ENCODE data around the gene SH3YL1. TPM values are rescaled to one million over a fixed set of nuclear protein-coding genes. Genes with fewer than 3 reads are reported as not detected.

Gene SH3YL1
- total and polyA plus RNA-seq, 2 of the 4 experiments (the other 2 are of a cell fraction): 18.1 to 21.2 TPM

- 100% methylated on average over 1 of the region's 3 CpGs; no CpG with 5 or more reads in 1 of the 2 experiments for WGBS, 2 experiments (ENCODE audit: extremely low coverage in 2 of 2, insufficient read length in 1 of 2)
- Histone ChIP-seq H3K36me3 (ENCODE audit: control insufficient read depth, insufficient read depth, low read length) (no peaks in the 10 kb centered on the region), H3K9me1 (ENCODE audit: insufficient read depth, low read length) (no peaks in the 10 kb centered on the region; the same call in 1 of the 2 replicates), H4K5ac (ENCODE audit: low read depth, low read length) (no peak overlapping the region), H2BK15ac (ENCODE audit: low read depth, low read length) (no peak overlapping the region), H4K20me1 (ENCODE audit: insufficient read depth, low read length) (no peaks in the 10 kb centered on the region), H3K27me3 (ENCODE audit: control insufficient read depth, insufficient read depth, low read length) (no peaks in the 10 kb centered on the region), H2BK120ac (ENCODE audit: low read depth, low read length) (no peak overlapping the region), H2AK5ac (ENCODE audit: low read depth, low read length) (no peak overlapping the region), H3K4me2 (ENCODE audit: low read depth, low read length) (no peak overlapping the region), H3K4me1 (ENCODE audit: control insufficient read depth, insufficient read depth, low read length) (peaks cover 5% of the 10 kb centered on the region), H3K9ac (ENCODE audit: low read depth, low read length) (no peak overlapping the region), H3K56ac (ENCODE audit: extremely low read depth, insufficient read depth, low read length) (no peak overlapping the region), H3K18ac (ENCODE audit: low read depth, low read length) (no peak overlapping the region), H4K91ac (ENCODE audit: insufficient read depth, low read depth, low read length) (no peak overlapping the region), H2BK20ac (ENCODE audit: low read depth, low read length) (no peak overlapping the region), H2AK9ac (replicated peaks; ENCODE audit: low read depth, low read length, poor library complexity) (no peak overlapping the region), H3K9me3 (ENCODE audit: control insufficient read depth, insufficient read depth, low read length) (no peaks in the 10 kb centered on the region), H2BK5ac (ENCODE audit: low read depth, low read length, poor library complexity, severe bottlenecking) (no peak overlapping the region), H3K4ac (ENCODE audit: low read depth, low read length) (no peak overlapping the region), H3K79me1 (ENCODE audit: low read depth in 1 of 2, low read length in 2 of 2) (peaks cover 8% of the 10 kb centered on the region in 2 experiments; a peak in 3 of 4 replicates), H3K14ac (replicated peaks; ENCODE audit: low read depth, low read length) (no peak overlapping the region), H3K4me3 (ENCODE audit: insufficient read depth, low read depth, low read length) (no peak overlapping the region), H2AFZ (replicated peaks; ENCODE audit: low read length, poor library complexity) (no peak overlapping the region), H3K27ac (ENCODE audit: insufficient read depth, low read length) (no peak overlapping the region), H4K8ac (ENCODE audit: low read depth in 2 of 2, low read length in 2 of 2) (no peak overlapping the region), H3K23ac (ENCODE audit: low read depth, low read length) (no peak overlapping the region)
- no TSS peak for BruUV-seq (replicated peaks)
- no peak for ATAC-seq (ENCODE audit: low read depth)
- ChIA-PET POLR2A (ENCODE audit: unreplicated experiment) (no interaction called here), CTCF (interaction anchor here (1.2 to 2.2 kb wide), 2 partner anchors 11 kb away, joined by 3 to 9 read pairs; no protein-coding TSS in a partner anchor)
- DNase-seq: no peak
- intact Hi-C loops (cut with micrococcal nuclease) (no loop called here), dilution Hi-C loops (cut with HindIII; ENCODE audit: low sequenced_read_pairs, unreplicated experiment) (no loop called here), in situ Hi-C loops (cut with MboI; ENCODE audit: low sequenced_read_pairs) (no loop called here)
- TF ChIP-seq CEBPB (IDR thresholded peaks at IDR 0.05; ENCODE audit: low read depth, low read length): no peak
- no peak for TF ChIP-seq MAZ (IDR thresholded peaks at IDR 0.05; ENCODE audit: borderline replicate concordance, low read depth, low read length)
Measured at GRCh38 chr2:257429-257828, 6.4 kb downstream of the SH3YL1 start.

Measured in IMR-90 (cell line).